ENCODE data around the gene TBX21.
A peak's percentile ranks its signal among the peaks of the same experiment; 100 is the strongest.

Gene TBX21

GRCh38 chr17:47789611-47790561 lies 56.9 kb downstream of the TBX21 start:
- Histone ChIP-seq H3K9me2 (replicated peaks; ENCODE audit: insufficient read depth, low read length) (no peaks in the 10 kb centered on the region), H3K27me3 (replicated peaks; ENCODE audit: insufficient read depth, low read length) (peaks cover 89% of the 10 kb centered on the region), H3K4me1 (ENCODE audit: low read length) (no peaks in the 10 kb centered on the region), H3K9ac (ENCODE audit: low read length) (no peak overlapping the region), H3K27ac (ENCODE audit: low read length) (no peak overlapping the region), H4K20me1 (ENCODE audit: insufficient read depth, low read length) (no peaks in the 10 kb centered on the region), H3F3A (ENCODE audit: insufficient read depth, low read length) (no peaks in the 10 kb centered on the region), H3K79me2 (ENCODE audit: low read length) (no peaks in the 10 kb centered on the region), H2AFZ (ENCODE audit: low read length) (0 out of 2 replicates have a peak overlapping the region, but pooled peaks have one; percentile 15), H3K9me3 (replicated peaks; ENCODE audit: insufficient read depth, low read length) (no peaks in the 10 kb centered on the region), H3K4me2 (ENCODE audit: low read depth, low read length) (peak overlapping the region; percentile 60), H3K4me3 (ENCODE audit: low read length) (peak overlapping the region; percentile 29; the same call in 1 of the 2 replicates), H3K36me3 (replicated peaks; ENCODE audit: insufficient read depth, low read length) (no peaks in the 10 kb centered on the region)
- TF ChIP-seq EZH2 (optimal IDR thresholded peaks at IDR 0.05; ENCODE audit: low read depth, low read length) (no peak), CTCF (IDR thresholded peaks at IDR 0.05; ENCODE audit: low read length) (peak; percentile 37), EZH2phosphoT487 (IDR thresholded peaks at IDR 0.05; ENCODE audit: low read length) (no peak)
- DNase-seq, result peak; percentile 37

GRCh38 chr17:47791025-47791424 lies 58.0 kb downstream of the TBX21 start:
- no peak overlapping the region for H3K9ac ChIP-seq (ENCODE audit: low read length)
- no peaks in the 10 kb centered on the region for H3K9me3 ChIP-seq (replicated peaks; ENCODE audit: insufficient read depth, low read length)
- no peak for TF ChIP-seq CTCF (IDR thresholded peaks at IDR 0.05; ENCODE audit: low read length)
- no peak for TF ChIP-seq EZH2 (optimal IDR thresholded peaks at IDR 0.05; ENCODE audit: low read depth, low read length)
- no peak for TF ChIP-seq EZH2phosphoT487 (IDR thresholded peaks at IDR 0.05; ENCODE audit: low read length)
- no peak overlapping the region for H2AFZ ChIP-seq (ENCODE audit: low read length)
- no peaks in the 10 kb centered on the region for H3F3A ChIP-seq (ENCODE audit: insufficient read depth, low read length)
- no peak overlapping the region for H3K4me3 ChIP-seq (ENCODE audit: low read length)
- no peak for DNase-seq
- H3K4me2 ChIP-seq (ENCODE audit: low read depth, low read length), result no peak overlapping the region
- no peaks in the 10 kb centered on the region for H4K20me1 ChIP-seq (ENCODE audit: insufficient read depth, low read length)
- no peak overlapping the region for H3K27ac ChIP-seq (ENCODE audit: low read length)
- H3K36me3 ChIP-seq (replicated peaks; ENCODE audit: insufficient read depth, low read length), result no peaks in the 10 kb centered on the region
- no peaks in the 10 kb centered on the region for H3K79me2 ChIP-seq (ENCODE audit: low read length)
- H3K9me2 ChIP-seq (replicated peaks; ENCODE audit: insufficient read depth, low read length), result no peaks in the 10 kb centered on the region
- H3K4me1 ChIP-seq (ENCODE audit: low read length), result no peaks in the 10 kb centered on the region
- peaks cover 88% of the 10 kb centered on the region for H3K27me3 ChIP-seq (replicated peaks; ENCODE audit: insufficient read depth, low read length)

GRCh38 chr17:47792457-47792856 lies 59.4 kb downstream of the TBX21 start:
- H3K9me3 ChIP-seq (replicated peaks; ENCODE audit: insufficient read depth, low read length), result no peaks in the 10 kb centered on the region
- no peak for DNase-seq
- TF ChIP-seq EZH2phosphoT487 (IDR thresholded peaks at IDR 0.05; ENCODE audit: low read length) (no peak), CTCF (IDR thresholded peaks at IDR 0.05; ENCODE audit: low read length) (no peak), EZH2 (optimal IDR thresholded peaks at IDR 0.05; ENCODE audit: low read depth, low read length) (no peak)
- no peak overlapping the region for H3K4me3 ChIP-seq (ENCODE audit: low read length)
- H3K4me1 ChIP-seq (ENCODE audit: low read length), result no peaks in the 10 kb centered on the region
- H4K20me1 ChIP-seq (ENCODE audit: insufficient read depth, low read length), result no peaks in the 10 kb centered on the region
- H3K36me3 ChIP-seq (replicated peaks; ENCODE audit: insufficient read depth, low read length), result no peaks in the 10 kb centered on the region
- H3K9ac ChIP-seq (ENCODE audit: low read length), result no peak overlapping the region
- no peak overlapping the region for H2AFZ ChIP-seq (ENCODE audit: low read length)
- no peaks in the 10 kb centered on the region for H3F3A ChIP-seq (ENCODE audit: insufficient read depth, low read length)
- no peak overlapping the region for H3K27ac ChIP-seq (ENCODE audit: low read length)
- peaks cover 75% of the 10 kb centered on the region for H3K27me3 ChIP-seq (replicated peaks; ENCODE audit: insufficient read depth, low read length)
- no peak overlapping the region for H3K4me2 ChIP-seq (ENCODE audit: low read depth, low read length)
- H3K9me2 ChIP-seq (replicated peaks; ENCODE audit: insufficient read depth, low read length), result no peaks in the 10 kb centered on the region
- no peaks in the 10 kb centered on the region for H3K79me2 ChIP-seq (ENCODE audit: low read length)
